WTC11 (cell line): ENCODE measurements around the gene CST1.

Source experiments
- CTCF ChIP-seq: fragments of 200-600 bp; IDR thresholded peaks from 2 replicates; pipeline ENCODE4 v1.8.0; 2022; ENCODE audit warnings: antibody characterized with exemption
- SP1 ChIP-seq: sonication (generic); formaldehyde crosslinking; conservative IDR thresholded peaks from 2 replicates; pipeline ENCODE4 v1.8.1; 2022; ENCODE audit warnings: missing genetic modification reagents
- TF ChIP-seq, protein P1 (sequence below): sonication (generic); formaldehyde crosslinking; IDR thresholded peaks from 2 replicates; pipeline ENCODE4 v1.8.1; 2022; ENCODE audit warnings: low read depth, mild to moderate bottlenecking, moderate library complexity, missing genetic modification reagents, borderline replicate concordance

GRCh38 chr20:23725102-23725501 lies 25.6 kb downstream of the CST1 start:
- TF ChIP-seq SP1 (CRISPR knock-in tag) (no peak), CTCF (no peak)
- TF ChIP-seq, protein P1, sequence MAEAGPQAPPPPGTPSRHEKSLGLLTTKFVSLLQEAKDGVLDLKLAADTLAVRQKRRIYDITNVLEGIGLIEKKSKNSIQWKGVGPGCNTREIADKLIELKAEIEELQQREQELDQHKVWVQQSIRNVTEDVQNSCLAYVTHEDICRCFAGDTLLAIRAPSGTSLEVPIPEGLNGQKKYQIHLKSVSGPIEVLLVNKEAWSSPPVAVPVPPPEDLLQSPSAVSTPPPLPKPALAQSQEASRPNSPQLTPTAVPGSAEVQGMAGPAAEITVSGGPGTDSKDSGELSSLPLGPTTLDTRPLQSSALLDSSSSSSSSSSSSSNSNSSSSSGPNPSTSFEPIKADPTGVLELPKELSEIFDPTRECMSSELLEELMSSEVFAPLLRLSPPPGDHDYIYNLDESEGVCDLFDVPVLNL (CRISPR knock-in tag) = no peak
